Fibroblast of lung (primary cell): Measurements from ENCODE around the gene DCAF10. TPM values are rescaled to one million over a fixed set of nuclear protein-coding genes. Genes with fewer than 3 reads are reported as not detected.
A peak's percentile ranks its signal among the peaks of the same experiment; 100 is the strongest.

Experiments
- DNase-seq, 2 donors: peaks; one replicate each; pipeline versions ENCODE4 v3.0.0 to v3.0.0-alpha.2; 2010; ENCODE audit warnings: low read depth in 2 of 2
- H2AFZ ChIP-seq: 2 replicates; pipeline ENCODE4 v1.5.1; 2012; ENCODE audit warnings: low read length, control low read depth, inconsistent platforms
- H3K27ac ChIP-seq: 2 replicates; pipeline ENCODE4 v1.5.1; 2011; ENCODE audit warnings: low read length, control low read depth; ENCODE audit not compliant: insufficient read depth
- H3K27me3 ChIP-seq: 2 replicates; pipeline ENCODE4 v1.5.1; 2011; ENCODE audit warnings: mild to moderate bottlenecking, low read length; ENCODE audit not compliant: control insufficient read depth, insufficient read depth
- H3K36me3 ChIP-seq: 2 replicates; pipeline ENCODE4 v1.5.1; 2011; ENCODE audit warnings: low read length; ENCODE audit not compliant: control insufficient read depth, insufficient read depth
- H3K4me1 ChIP-seq: 2 replicates; pipeline ENCODE4 v1.5.1; 2011; ENCODE audit warnings: low read length; ENCODE audit not compliant: control insufficient read depth, insufficient read depth; ENCODE audit errors: extremely low read depth
- H3K4me2 ChIP-seq: 2 replicates; pipeline ENCODE4 v1.5.1; 2011; ENCODE audit warnings: low read length, control low read depth; ENCODE audit not compliant: insufficient read depth; ENCODE audit errors: extremely low read depth
- H3K4me3 ChIP-seq, 4 experiments: fragments of 200-600 bp in 1 of 4; sonication (generic) in 1 of 4; replicated peaks in 1 of 4; 2 replicates each; pipeline ENCODE4 v1.5.1; 2011 to 2016; ENCODE audit warnings: low read length in 4 of 4, low read depth in 3 of 4, mild to moderate bottlenecking in 3 of 4, control low read depth in 2 of 4, inconsistent platforms in 1 of 4, mixed read lengths in 1 of 4; ENCODE audit not compliant: insufficient read depth in 1 of 4; ENCODE audit errors: control extremely low read depth in 1 of 4
- H3K79me2 ChIP-seq: 2 replicates; pipeline ENCODE4 v1.5.1; 2012; ENCODE audit warnings: mild to moderate bottlenecking, low read length, inconsistent platforms; ENCODE audit not compliant: control insufficient read depth, insufficient read depth
- H3K9ac ChIP-seq: 2 replicates; pipeline ENCODE4 v1.5.1; 2011; ENCODE audit warnings: mild to moderate bottlenecking, low read length, control low read depth; ENCODE audit not compliant: insufficient read depth
- H3K9me3 ChIP-seq: 2 replicates; pipeline ENCODE4 v1.5.1; 2012; ENCODE audit warnings: low read depth, low read length; ENCODE audit not compliant: control insufficient read depth, insufficient read depth
- H4K20me1 ChIP-seq: 2 replicates; pipeline ENCODE4 v1.5.1; 2011; ENCODE audit warnings: low read length; ENCODE audit not compliant: control insufficient read depth, insufficient read depth; ENCODE audit errors: extremely low read depth
- CTCF ChIP-seq, 2 donors: IDR thresholded peaks in 1 of 2; conservative IDR thresholded peaks in 1 of 2; 1 replicate in 1 of 2; 2 replicates in 1 of 2; pipeline ENCODE4 v1.5.1; 2011 to 2012; ENCODE audit warnings: low read length in 2 of 2, control low read depth in 1 of 2, inconsistent platforms in 1 of 2, low read depth in 1 of 2, mild to moderate bottlenecking in 1 of 2
- EZH2 ChIP-seq: IDR thresholded peaks from 2 replicates; pipeline ENCODE4 v1.5.1; 2012; ENCODE audit warnings: low read length, control low read depth, mild to moderate bottlenecking; ENCODE audit errors: missing control alignments
- polyA plus RNA-seq, 2 donors: library from polyadenylated mRNA; depleted of rRNA in 1 of 2; stranded (reverse) in 1 of 2; unstranded in 1 of 2; fragments of >200 nt; gene quantifications; 2 replicates each; pipeline ENCODE4 v1.2.1, GENCODE V29; 2011 to 2012; ENCODE audit warnings: missing spikeins in 1 of 2
- total RNA-seq: library from RNA; depleted of rRNA; stranded (reverse); fragments of >200 nt; gene quantifications from 2 replicates; pipeline ENCODE4 v1.2.1, GENCODE V29; 2014

Gene DCAF10
- total and polyA plus RNA-seq, 2 donors (not counting 1 experiment from before 2014, with no cell fraction given): 26.6 to 33.5 TPM

DNA sequence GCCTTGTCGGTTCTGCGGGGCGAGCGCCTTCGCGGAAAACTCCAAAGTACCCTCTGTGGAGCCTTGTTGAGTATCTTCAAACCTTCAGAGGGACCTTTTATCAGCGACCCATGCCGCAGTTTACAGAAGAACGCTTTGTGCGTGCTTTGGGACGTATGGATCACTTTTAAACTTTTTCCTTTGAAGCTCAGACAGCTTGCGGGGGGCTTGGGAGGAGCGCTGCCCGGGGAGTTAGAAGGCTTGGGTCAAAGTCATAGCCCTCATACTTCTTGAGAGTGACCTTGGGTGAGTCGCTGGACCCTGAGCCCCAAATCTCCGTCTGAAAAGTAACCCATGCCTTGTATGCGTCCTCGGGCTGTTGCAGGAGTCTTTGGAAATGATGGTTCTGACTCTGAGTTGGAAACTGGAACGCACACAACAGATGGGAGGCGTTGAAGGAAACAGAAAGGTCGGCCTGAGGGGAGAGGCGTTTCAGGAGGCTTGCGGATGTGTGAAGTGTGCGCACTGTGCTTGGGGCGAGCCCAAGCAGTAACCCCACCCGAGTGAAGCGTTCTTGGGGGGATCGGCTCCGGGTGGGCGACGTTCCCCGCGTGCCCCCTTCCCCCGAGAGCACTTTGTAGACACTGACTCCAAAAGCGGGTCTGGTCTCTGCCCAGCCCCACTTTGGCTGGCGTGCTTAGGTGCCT lies 104.0 kb downstream of the DCAF10 start:
- H3K4me1 ChIP-seq: peaks cover 6% of the 10 kb centered on the region
- H3K79me2 ChIP-seq: peaks cover 36% of the 10 kb centered on the region
- H3K4me2 ChIP-seq: peak overlapping the region; percentile 98
- peak overlapping the region; percentile 48 for H3K27ac ChIP-seq
- H3K27me3 ChIP-seq: no peaks in the 10 kb centered on the region
- H2AFZ ChIP-seq: peak overlapping the region; percentile 80
- no peak for TF ChIP-seq EZH2
- no peak for TF ChIP-seq CTCF (conservative IDR thresholded peaks at IDR 0.05 in 1 of 2, IDR thresholded peaks at IDR 0.05 in 1 of 2; ENCODE audit: low read depth in 1 of 2, low read length in 2 of 2)
- no peaks in the 10 kb centered on the region for H4K20me1 ChIP-seq
- no peaks in the 10 kb centered on the region for H3K9me3 ChIP-seq
- peak in 1 of 2 donors; percentile 64 for DNase-seq
- H3K4me3 ChIP-seq: peak overlapping the region; percentile 66 to 77 (median 72)
- H3K36me3 ChIP-seq: no peaks in the 10 kb centered on the region
- peak overlapping the region; percentile 79 for H3K9ac ChIP-seq

- no peaks in the 10 kb centered on the region for H3K27me3 ChIP-seq
- H3K4me2 ChIP-seq: peak overlapping the region; percentile 98
- H3K9ac ChIP-seq: no peak overlapping the region
- H3K79me2 ChIP-seq: peaks cover 34% of the 10 kb centered on the region
- H3K36me3 ChIP-seq: no peaks in the 10 kb centered on the region
- TF ChIP-seq EZH2: no peak
- no peak for TF ChIP-seq CTCF (conservative IDR thresholded peaks at IDR 0.05 in 1 of 2, IDR thresholded peaks at IDR 0.05 in 1 of 2; ENCODE audit: low read depth in 1 of 2, low read length in 2 of 2)
- DNase-seq: no peak
- H3K4me1 ChIP-seq: peaks cover 6% of the 10 kb centered on the region
- peak overlapping the region; percentile 66 to 77 (median 72) for H3K4me3 ChIP-seq
- no peak overlapping the region for H2AFZ ChIP-seq
- no peak overlapping the region for H3K27ac ChIP-seq
- H4K20me1 ChIP-seq: no peaks in the 10 kb centered on the region
- H3K9me3 ChIP-seq: no peaks in the 10 kb centered on the region
These were observed 104.5 kb downstream of the DCAF10 start for GRCh38 chr9:37905131-37905505.

GRCh38 chr9:37905776-37906175 lies 105.2 kb downstream of the DCAF10 start:
- no peaks in the 10 kb centered on the region for H3K27me3 ChIP-seq
- H3K79me2 ChIP-seq: peaks cover 28% of the 10 kb centered on the region
- TF ChIP-seq CTCF (conservative IDR thresholded peaks at IDR 0.05 in 1 of 2, IDR thresholded peaks at IDR 0.05 in 1 of 2; ENCODE audit: low read depth in 1 of 2, low read length in 2 of 2) (no peak), EZH2 (no peak)
- no peaks in the 10 kb centered on the region for H3K9me3 ChIP-seq
- no peak for DNase-seq
- no peak overlapping the region for H3K4me3 ChIP-seq
- peaks cover 6% of the 10 kb centered on the region for H3K4me1 ChIP-seq
- H3K4me2 ChIP-seq: no peak overlapping the region
- H3K27ac ChIP-seq: no peak overlapping the region
- H4K20me1 ChIP-seq: no peaks in the 10 kb centered on the region
- no peak overlapping the region for H3K9ac ChIP-seq
- no peak overlapping the region for H2AFZ ChIP-seq
- no peaks in the 10 kb centered on the region for H3K36me3 ChIP-seq
